HG03571 (cell line): ENCODE measurements around the gene ANO4.

Experiments used
- ATAC-seq: cut with Tn5 transposase; IDR thresholded peaks from one replicate; pipeline ENCODE4 v1.9.1; 2021; ENCODE audit not compliant: unreplicated experiment

ANO4 gene

GRCh38 chr12:100942984-100943749 is 148.6 kb downstream of the ANO4 start:
- ATAC-seq = no peak

DNA sequence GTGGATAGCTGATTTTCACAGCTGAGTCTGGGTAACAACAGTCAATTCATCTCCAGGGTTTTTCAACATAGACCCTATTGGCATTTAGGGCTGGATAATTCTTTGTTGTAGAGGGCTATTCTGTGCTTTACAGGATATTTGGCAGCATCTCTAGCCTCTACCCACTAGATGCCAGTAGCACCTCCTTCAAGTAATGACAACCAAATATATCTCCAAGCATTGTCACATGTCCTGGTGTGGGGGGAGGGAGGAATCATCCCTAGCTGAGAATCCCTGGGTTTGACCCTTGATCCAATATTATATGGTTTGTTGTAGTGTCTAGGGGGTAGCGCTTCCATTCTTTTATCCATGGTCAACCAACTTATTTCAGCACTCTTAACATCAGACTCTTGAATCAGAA is 157.2 kb downstream of the ANO4 start:
- ATAC-seq = no peak

- no peak for ATAC-seq
Measured at GRCh38 chr12:100953217-100953616, 158.6 kb downstream of the ANO4 start.

GRCh38 chr12:100953677-100954076 is 159.1 kb downstream of the ANO4 start:
- no peak for ATAC-seq

GRCh38 chr12:100954118-100954517 is 159.5 kb downstream of the ANO4 start:
- ATAC-seq = no peak

GRCh38 chr12:100955139-100955538 is 160.6 kb downstream of the ANO4 start:
- ATAC-seq = no peak

GRCh38 chr12:100956311-100956852 is 161.8 kb downstream of the ANO4 start:
- ATAC-seq = no peak

DNA sequence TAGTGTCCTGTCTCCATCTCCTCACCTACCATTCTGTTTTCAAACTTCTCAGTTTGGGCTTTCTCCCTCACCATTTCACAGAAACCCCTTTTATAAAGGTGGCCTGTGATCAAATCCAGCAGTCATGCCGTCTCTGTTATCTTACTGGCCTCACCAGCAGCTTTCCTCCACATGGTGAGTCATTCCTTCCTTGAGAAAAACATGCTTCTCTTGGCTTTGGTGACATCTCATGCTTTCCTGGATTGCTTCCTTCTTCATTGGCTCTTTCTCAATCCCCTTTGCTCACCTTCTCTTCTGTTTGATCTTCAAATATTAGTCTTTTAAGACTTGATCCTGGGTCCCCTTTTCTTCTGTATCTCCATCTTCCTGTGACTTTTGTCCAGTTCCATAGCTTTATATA is 164.9 kb downstream of the ANO4 start:
- no peak for ATAC-seq

DNA sequence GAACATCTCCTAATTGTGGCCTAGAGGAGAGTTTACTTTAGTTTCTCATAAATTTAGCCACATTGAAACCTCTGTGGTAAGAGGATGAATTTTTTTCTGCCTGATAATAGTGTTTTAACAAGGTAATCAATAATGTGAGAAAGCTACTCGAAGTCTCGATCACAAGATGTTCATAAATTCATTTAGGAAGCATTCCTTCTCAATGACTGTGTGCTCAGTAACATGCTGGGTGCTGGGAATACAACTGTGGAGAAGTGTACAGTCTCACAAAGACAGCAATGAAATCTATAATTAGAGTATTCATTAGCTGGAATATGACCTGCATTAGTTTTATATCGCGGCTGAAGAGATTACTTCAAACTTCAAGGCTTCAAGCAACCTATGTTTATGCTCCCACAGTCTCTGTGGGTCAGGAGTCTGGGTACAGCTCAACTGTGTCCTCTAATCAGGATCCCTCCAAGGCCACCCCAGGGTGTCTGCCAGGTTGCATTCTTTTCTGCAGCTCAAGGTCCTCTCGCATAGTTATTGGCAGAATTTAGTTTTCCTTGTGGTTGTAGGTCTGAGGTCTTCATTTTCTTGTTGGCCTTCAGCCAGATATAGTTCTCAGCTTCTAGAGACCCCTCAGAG is 167.6 kb downstream of the ANO4 start:
- ATAC-seq = no peak

DNA sequence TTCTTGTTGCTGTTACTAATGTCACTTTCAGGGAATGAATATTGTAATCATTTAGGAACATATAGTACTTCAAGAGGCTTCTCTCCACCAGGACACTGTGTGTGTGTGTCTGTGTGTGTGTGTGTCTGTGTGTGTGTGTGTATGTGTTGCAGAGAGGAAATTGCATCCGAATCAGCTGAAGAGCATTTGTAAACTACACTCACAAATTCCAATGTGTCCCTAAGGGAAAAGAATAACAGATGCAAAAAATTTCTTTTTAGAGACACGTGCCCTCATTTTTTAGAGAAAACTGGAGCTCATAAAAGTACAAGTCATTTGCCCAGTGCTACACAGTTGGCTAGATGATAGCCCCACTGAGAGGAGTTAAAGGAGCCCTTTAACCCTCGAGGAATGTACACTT is 168.8 kb downstream of the ANO4 start:
- no peak for ATAC-seq

- no peak for ATAC-seq
Measured at GRCh38 chr12:100964028-100964427, 169.5 kb downstream of the ANO4 start.

- ATAC-seq = no peak
Measured at GRCh38 chr12:100967189-100967588, 172.6 kb downstream of the ANO4 start.

GRCh38 chr12:100970894-100971293 is 176.3 kb downstream of the ANO4 start:
- ATAC-seq = no peak

- no peak for ATAC-seq
Measured at GRCh38 chr12:100972121-100972520, 177.5 kb downstream of the ANO4 start.

DNA sequence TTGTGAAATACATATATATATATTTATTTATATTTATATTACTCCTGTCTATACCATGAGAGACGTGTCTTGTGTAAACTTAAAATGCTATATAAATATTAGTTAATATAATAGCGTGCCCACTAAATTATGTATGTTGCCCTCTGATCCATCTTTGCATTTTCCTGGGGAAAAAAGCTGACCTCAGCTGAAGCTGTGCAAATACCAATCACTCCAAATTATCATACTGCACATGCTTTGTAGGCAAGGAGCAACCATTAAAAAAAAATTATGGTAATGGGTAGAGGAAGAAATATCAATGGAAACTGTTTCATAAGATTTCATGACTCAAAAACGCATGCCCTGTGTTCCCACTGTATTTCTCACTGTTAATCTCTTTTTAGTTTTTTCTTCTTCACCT is 179.8 kb downstream of the ANO4 start:
- ATAC-seq = no peak

GRCh38 chr12:100974747-100975146 is 180.2 kb downstream of the ANO4 start:
- ATAC-seq = no peak

DNA sequence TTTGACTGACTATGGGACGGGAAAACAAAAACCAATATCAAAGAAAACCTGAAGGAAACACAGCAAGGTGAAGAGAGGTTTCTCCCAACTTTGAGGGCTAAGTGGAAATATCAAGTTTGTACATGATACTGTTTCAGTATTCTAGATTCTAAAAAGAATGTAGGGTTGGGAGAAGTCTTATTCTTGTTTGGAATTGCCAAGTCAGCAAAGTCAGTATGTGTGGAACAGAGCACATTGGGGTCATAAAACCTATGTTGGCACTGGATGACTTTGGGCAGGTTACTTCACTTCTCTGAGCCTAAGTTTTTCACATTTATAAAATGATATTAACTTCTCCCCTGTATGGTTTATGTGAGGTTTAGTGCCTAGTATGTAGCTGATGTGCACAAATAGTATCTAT is 182.2 kb downstream of the ANO4 start:
- ATAC-seq = no peak

DNA sequence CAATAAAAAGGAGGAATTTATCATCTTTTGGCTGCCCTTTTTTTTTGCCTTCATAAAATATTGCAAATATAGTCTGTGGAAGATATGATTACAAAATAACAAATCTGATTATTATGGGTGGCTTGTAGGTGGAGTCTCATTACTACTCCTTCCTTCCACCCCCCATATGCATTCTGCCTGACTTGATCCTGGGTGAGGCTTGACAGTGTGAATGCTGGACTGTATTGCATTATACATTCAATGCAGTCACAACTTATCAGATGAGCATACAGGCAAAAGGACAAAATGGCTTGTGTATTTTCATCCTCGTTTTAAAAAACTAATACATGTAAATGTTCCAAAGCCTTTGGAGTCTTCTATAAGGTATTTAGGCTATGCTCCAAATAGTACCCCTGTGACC is 186.3 kb downstream of the ANO4 start:
- no peak for ATAC-seq

DNA sequence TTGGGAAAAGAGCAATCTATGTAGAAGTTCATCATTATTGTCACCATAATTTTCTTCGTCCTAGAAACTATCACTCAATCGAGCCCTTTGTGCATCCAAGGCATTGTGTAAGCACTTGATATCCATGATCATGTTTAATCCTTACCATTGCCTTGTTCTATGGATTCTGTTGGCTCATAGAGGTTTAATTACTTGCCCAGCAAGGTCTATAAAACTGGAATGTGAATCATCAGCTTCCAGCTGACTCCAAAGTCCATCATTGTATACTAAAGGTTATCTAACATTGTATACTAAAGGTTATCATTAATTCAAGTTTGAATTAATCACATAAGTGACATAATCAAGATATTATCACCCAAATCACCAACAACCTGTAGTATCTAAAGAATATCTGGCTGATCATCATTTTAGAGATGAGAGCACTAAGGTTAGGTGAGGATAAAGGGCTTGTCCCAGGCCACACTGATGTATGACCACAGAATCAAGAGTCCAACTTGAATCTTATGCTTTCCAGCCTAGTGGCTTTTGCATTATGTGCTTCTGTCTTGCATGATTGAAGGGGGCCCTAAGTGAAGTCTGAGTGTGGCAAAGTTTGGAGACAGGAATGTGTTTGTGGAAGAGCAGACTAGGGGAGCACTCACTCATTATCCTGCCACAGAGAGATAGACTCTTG is 188.1 kb downstream of the ANO4 start:
- ATAC-seq = no peak

DNA sequence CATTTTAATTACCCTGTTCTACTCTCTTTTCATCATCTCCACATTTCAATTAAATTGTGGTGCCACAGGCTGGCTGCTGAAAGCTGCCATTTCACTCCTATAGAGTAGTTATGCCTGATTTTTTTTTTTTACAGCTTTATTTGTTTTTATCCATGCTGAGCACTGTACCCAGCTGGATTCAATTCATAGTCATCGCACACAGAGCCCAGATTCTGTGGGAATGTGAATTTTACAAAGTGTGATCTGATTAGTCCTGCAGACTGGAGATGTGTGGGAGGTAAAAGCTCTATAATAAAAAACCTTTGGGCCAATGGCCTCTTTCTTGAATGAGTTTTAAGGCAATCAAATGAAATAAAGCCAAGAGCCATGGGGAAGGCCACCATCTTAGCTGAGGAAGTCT is 190.2 kb downstream of the ANO4 start:
- ATAC-seq = no peak

DNA sequence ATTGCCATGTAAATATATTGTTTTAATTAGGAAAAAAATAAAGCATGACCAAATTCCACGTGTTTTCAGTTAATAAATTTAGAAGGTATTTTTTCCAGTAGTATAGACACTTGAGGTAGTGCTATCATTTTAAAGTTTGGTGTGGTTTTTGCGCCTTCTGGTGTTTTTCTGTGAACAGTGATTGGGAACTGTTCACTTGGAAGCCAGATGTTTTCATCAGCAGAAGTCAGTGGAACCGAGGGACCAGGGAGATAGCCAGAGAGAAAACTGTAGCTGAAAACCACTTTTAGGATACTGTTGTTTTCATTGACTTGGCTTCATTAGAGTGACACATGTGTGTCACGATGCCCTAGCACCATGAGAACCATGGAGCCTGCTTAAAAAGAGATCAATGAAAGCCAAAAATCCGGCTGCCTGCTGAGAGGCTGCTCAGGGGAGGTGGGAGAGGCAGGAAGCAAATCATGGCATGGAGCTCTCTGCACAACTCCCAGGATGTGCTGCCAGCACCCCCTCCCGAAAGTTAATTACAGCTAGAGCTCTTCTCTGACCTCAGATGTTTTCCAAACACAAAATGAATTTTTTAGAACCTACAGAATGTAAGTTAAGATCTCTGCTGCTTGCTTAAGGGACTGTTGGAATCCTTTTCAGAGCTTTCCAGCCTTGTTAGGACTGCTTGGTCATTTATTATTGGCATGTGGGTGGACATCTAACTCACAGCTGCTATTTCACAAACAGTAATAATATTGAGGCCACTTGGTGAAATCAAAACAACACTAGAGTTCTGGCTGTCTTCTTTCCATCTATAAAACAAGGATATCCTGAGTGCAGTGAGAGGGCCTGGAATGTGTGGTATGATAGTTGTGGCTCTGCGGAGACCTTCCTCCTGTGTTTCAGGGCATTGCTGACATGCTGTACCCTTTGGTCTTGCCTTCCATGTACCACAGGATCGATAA is 192.3 kb downstream of the ANO4 start:
- no peak for ATAC-seq
